H1 (cell line): Measurements from ENCODE around the gene SLC19A1. TPM values are rescaled to one million over a fixed set of nuclear protein-coding genes. Genes with fewer than 3 reads are reported as not detected.

ENCODE experiments used
- CTCF ChIA-PET: fragments of 300-600 bp; sonication (Branson Sonifier 250); formaldehyde crosslinking; loops from one replicate; lab custom pipeline; 2021; ENCODE audit not compliant: partially characterized antibody; lab: Charles Lee
- POLR2A ChIA-PET: fragments of 300-600 bp; sonication (Branson Sonifier 250); formaldehyde crosslinking; loops from one replicate; lab custom pipeline; 2021; ENCODE audit warnings: inconsistent platforms; ENCODE audit not compliant: partially characterized antibody; lab: Charles Lee
- DNase-seq, 2 experiments: peaks; one replicate each; pipeline versions ENCODE4 v3.0.0 to v3.0.0-alpha.2; 2010 to 2022; ENCODE audit warnings: low spot score in 2 of 2, low read depth in 1 of 2, mixed read lengths in 1 of 2
- FAIRE-seq: peaks from 2 replicates; lab custom pipeline; 2011; peaks lifted over from hg19 to GRCh38; lab: Jason Lieb, UNC
- H2AFZ ChIP-seq: 2 replicates; pipeline ENCODE4 v1.8.1; 2012; ENCODE audit warnings: low read length, inconsistent platforms
- H2AK5ac ChIP-seq: 2 replicates; pipeline ENCODE4 v1.6.1; 2013; ENCODE audit warnings: low read depth, low read length
- H2BK120ac ChIP-seq: replicated peaks from 2 replicates; pipeline ENCODE3; 2013; ENCODE audit warnings: low read depth, low read length, inconsistent platforms
- H2BK12ac ChIP-seq: 2 replicates; pipeline ENCODE4 v1.6.1; 2013; ENCODE audit warnings: low read depth, low read length
- H2BK15ac ChIP-seq: 2 replicates; pipeline ENCODE4 v1.6.1; 2013; ENCODE audit warnings: low read length
- H2BK20ac ChIP-seq: 2 replicates; pipeline ENCODE4 v1.6.1; 2013; ENCODE audit warnings: low read length
- H2BK5ac ChIP-seq: 2 replicates; pipeline ENCODE4 v1.6.1; 2013; ENCODE audit warnings: low read depth, low read length
- H3K14ac ChIP-seq: 2 replicates; pipeline ENCODE4 v1.6.1; 2013; ENCODE audit warnings: inconsistent platforms; ENCODE audit not compliant: insufficient read length
- H3K18ac ChIP-seq: 2 replicates; pipeline ENCODE4 v1.6.1; 2013; ENCODE audit warnings: low read length; ENCODE audit errors: extremely low read depth
- H3K23ac ChIP-seq: 2 replicates; pipeline ENCODE4 v1.6.1; 2013; ENCODE audit warnings: inconsistent platforms; ENCODE audit not compliant: insufficient read length
- H3K23me2 ChIP-seq: 2 replicates; pipeline ENCODE4 v1.6.1; 2013; ENCODE audit warnings: low read depth, low read length
- H3K27ac ChIP-seq: 2 replicates; pipeline ENCODE4 v1.6.1; 2011; ENCODE audit warnings: low read depth, low read length, inconsistent platforms
- H3K27me3 ChIP-seq, 4 experiments: replicated peaks in 1 of 4; 1 replicate in 1 of 4; 2 replicates in 3 of 4; pipeline versions ENCODE4 v1.6.1 to v1.8.1; 2011 to 2013; ENCODE audit warnings: low read length in 3 of 4, mild to moderate bottlenecking in 3 of 4, inconsistent platforms in 2 of 4, mixed read lengths in 2 of 4, moderate library complexity in 1 of 4; ENCODE audit not compliant: control insufficient read depth in 3 of 4, insufficient read depth in 3 of 4; ENCODE audit errors: extremely low read depth in 1 of 4
- H3K36me3 ChIP-seq, 4 experiments: 2 replicates each; pipeline versions ENCODE4 v1.6.1 to v1.8.1; 2011 to 2013; ENCODE audit warnings: mild to moderate bottlenecking in 4 of 4, low read length in 3 of 4, moderate library complexity in 2 of 4, control low read depth in 1 of 4, inconsistent platforms in 1 of 4; ENCODE audit not compliant: insufficient read depth in 4 of 4, control insufficient read depth in 2 of 4
- H3K4ac ChIP-seq: replicated peaks from 2 replicates; pipeline ENCODE3; 2013; ENCODE audit warnings: low read length, low read depth, mixed read lengths, inconsistent platforms; ENCODE audit not compliant: insufficient read length
- H3K4me1 ChIP-seq, 4 experiments: replicated peaks in 1 of 4; 1 replicate in 1 of 4; 2 replicates in 3 of 4; pipeline versions ENCODE4 v1.6.1 to v1.8.1; 2011 to 2013; ENCODE audit warnings: low read length in 3 of 4, inconsistent platforms in 2 of 4, mixed read lengths in 1 of 4; ENCODE audit not compliant: insufficient read depth in 4 of 4, control insufficient read depth in 3 of 4
- H3K4me2 ChIP-seq, 2 experiments: 2 replicates each; pipeline versions ENCODE4 v1.6.1 to v1.8.1; 2011 to 2013; ENCODE audit warnings: low read depth in 2 of 2, low read length in 2 of 2, control low read depth in 1 of 2, inconsistent platforms in 1 of 2, mild to moderate bottlenecking in 1 of 2; ENCODE audit not compliant: insufficient read depth in 1 of 2
- H3K4me3 ChIP-seq, 4 experiments: fragments of 200-600, 300-600 bp in 1 of 4; sonication (generic), shearing (Covaris generic), sonication (Bioruptor Twin) in 1 of 4; 2 replicates each; pipeline versions ENCODE4 v1.5.1 to v1.8.1; 2011 to 2016; ENCODE audit warnings: low read length in 4 of 4, low read depth in 3 of 4, control low read depth in 2 of 4, inconsistent platforms in 2 of 4, mild to moderate bottlenecking in 2 of 4, mixed read lengths in 1 of 4, moderate library complexity in 1 of 4; ENCODE audit not compliant: insufficient read depth in 2 of 4; ENCODE audit errors: extremely low read depth in 1 of 4
- H3K56ac ChIP-seq: replicated peaks from 2 replicates; pipeline ENCODE3; 2013; ENCODE audit warnings: low read depth, mild to moderate bottlenecking, mixed read lengths, low read length, inconsistent platforms; ENCODE audit not compliant: insufficient read length
- H3K79me1 ChIP-seq: 2 replicates; pipeline ENCODE4 v1.6.1; 2013; ENCODE audit warnings: low read depth, low read length, control low read depth
- H3K79me2 ChIP-seq, 2 experiments: 2 replicates each; pipeline versions ENCODE4 v1.6.1 to v1.8.1; 2012 to 2013; ENCODE audit warnings: low read length in 2 of 2, mild to moderate bottlenecking in 2 of 2, inconsistent platforms in 1 of 2; ENCODE audit not compliant: insufficient read depth in 2 of 2, control insufficient read depth in 1 of 2
- H3K9ac ChIP-seq, 4 experiments: replicated peaks in 1 of 4; 1 replicate in 1 of 4; 2 replicates in 3 of 4; pipeline versions ENCODE4 v1.6.1 to v1.8.1; 2011 to 2013; ENCODE audit warnings: low read depth in 3 of 4, low read length in 3 of 4, control low read depth in 2 of 4, mild to moderate bottlenecking in 2 of 4, moderate library complexity in 2 of 4, inconsistent platforms in 1 of 4; ENCODE audit errors: extremely low read depth in 1 of 4
- H3K9me3 ChIP-seq, 2 experiments: 2 replicates each; pipeline versions ENCODE4 v1.6.1 to v1.8.1; 2012 to 2013; ENCODE audit warnings: mild to moderate bottlenecking in 2 of 2, moderate library complexity in 2 of 2, control low read depth in 1 of 2, inconsistent platforms in 1 of 2, low read depth in 1 of 2, low read length in 1 of 2, mixed read lengths in 1 of 2; ENCODE audit not compliant: insufficient read depth in 2 of 2
- H4K20me1 ChIP-seq, 2 experiments: replicated peaks in 1 of 2; 2 replicates each; pipeline versions ENCODE3 to v1.8.1; 2011 to 2013; ENCODE audit warnings: inconsistent platforms in 2 of 2, low read length in 2 of 2, mild to moderate bottlenecking in 1 of 2; ENCODE audit not compliant: insufficient read depth in 2 of 2, control insufficient read depth in 1 of 2
- H4K5ac ChIP-seq: 2 replicates; pipeline ENCODE4 v1.6.1; 2013; ENCODE audit warnings: low read length, low read depth, mixed read lengths, inconsistent platforms; ENCODE audit not compliant: insufficient read length
- H4K8ac ChIP-seq: 2 replicates; pipeline ENCODE4 v1.8.0; 2013; ENCODE audit warnings: mild to moderate bottlenecking, moderate library complexity, low read length, inconsistent platforms; ENCODE audit not compliant: insufficient read depth; ENCODE audit errors: extremely low read depth
- H4K91ac ChIP-seq: replicated peaks from 2 replicates; pipeline ENCODE3; 2013; ENCODE audit warnings: low read length, mixed read lengths, inconsistent platforms; ENCODE audit not compliant: insufficient read length
- BACH1 ChIP-seq: IDR thresholded peaks from 2 replicates; pipeline ENCODE4 v1.6.1; 2012; ENCODE audit warnings: low read length, improper control_type of control experiment
- BRCA1 ChIP-seq: IDR thresholded peaks from 2 replicates; pipeline ENCODE4 v1.6.1; 2012; ENCODE audit warnings: low read depth, low read length, improper control_type of control experiment
- CBX5 ChIP-seq: fragments of 300-800, 300-1000 bp; sonication (generic); IDR thresholded peaks from 2 replicates; pipeline ENCODE4 v1.7.1; 2016; ENCODE audit warnings: antibody characterized with exemption, low read length, low read depth
- EP300 ChIP-seq, 2 experiments: IDR thresholded peaks; 1 replicate in 1 of 2; 2 replicates in 1 of 2; pipeline ENCODE4 v1.6.1; 2011 to 2012; ENCODE audit warnings: low read depth in 2 of 2, low read length in 2 of 2, mild to moderate bottlenecking in 2 of 2, borderline replicate concordance in 1 of 2, inconsistent platforms in 1 of 2, moderate library complexity in 1 of 2
- FOSL1 ChIP-seq: IDR thresholded peaks from 2 replicates; pipeline ENCODE4 v1.6.1; 2011; ENCODE audit warnings: mild to moderate bottlenecking, low read depth, low read length, moderate library complexity; ENCODE audit not compliant: insufficient read depth
- HDAC2 ChIP-seq, 2 experiments: fragments of 300-600 bp in 1 of 2; sonication (generic) in 1 of 2; IDR thresholded peaks; 2 replicates each; pipeline ENCODE4 v1.6.1; 2011 to 2012; ENCODE audit warnings: low read depth in 2 of 2, low read length in 2 of 2, mild to moderate bottlenecking in 2 of 2, moderate library complexity in 2 of 2, borderline replicate concordance in 1 of 2, inconsistent platforms in 1 of 2
- KDM4A ChIP-seq: IDR thresholded peaks from one replicate; pipeline ENCODE4 v1.7.1; 2012; ENCODE audit warnings: low read depth, mild to moderate bottlenecking, moderate library complexity, low read length, inconsistent platforms; ENCODE audit not compliant: severe bottlenecking
- RXRA ChIP-seq: IDR thresholded peaks from 2 replicates; pipeline ENCODE4 v1.6.1; 2011; ENCODE audit warnings: low read depth, mild to moderate bottlenecking, low read length, moderate library complexity; ENCODE audit not compliant: insufficient read depth
- TBP ChIP-seq: IDR thresholded peaks from 2 replicates; pipeline ENCODE4 v1.6.1; 2011; ENCODE audit warnings: low read depth, low read length, improper control_type of control experiment
- WGBS, 2 experiments: shearing (Covaris generic) in 1 of 2; methylation state at CpG; one replicate each; pipeline versions ENCODE4 v1.1.6 to v1.1.7; 2013 to 2015; ENCODE audit warnings: low lambda C conversion rate in 2 of 2, mixed read lengths in 2 of 2, inconsistent platforms in 1 of 2, low coverage in 1 of 2, missing lambda C conversion rate in 1 of 2; ENCODE audit not compliant: insufficient replicate concordance in 2 of 2, insufficient coverage in 1 of 2, insufficient read length in 1 of 2; ENCODE audit errors: extremely low coverage in 1 of 2, missing lambda C conversion rate in 1 of 2; 5-methylcytosine and 5-hydroxymethylcytosine counted together
- polyA plus RNA-seq, 7 experiments: library from polyadenylated mRNA; depleted of rRNA in 3 of 7; stranded (reverse) in 5 of 7; unstranded in 2 of 7; fragments of >200 nt in 5 of 7; fragments of 200-250 nt in 2 of 7; gene quantifications; 1 replicate in 5 of 7; 2 replicates in 1 of 7; 4 replicates in 1 of 7; pipeline versions ENCODE4 v1.2.1 to v1.2.3, GENCODE V29; 2011 to 2013; ENCODE audit warnings: missing spikeins in 2 of 7, mixed read lengths in 2 of 7
- total RNA-seq: library from RNA; stranded (reverse); fragmentation: NEBNext Ultra II Directional; extraction: Animal tissue kit (Norgen Biotek cat#: 25700); gene quantifications from 2 replicates; pipeline ENCODE4 v1.2.1, GENCODE V29; 2021
- TF ChIP-seq, protein P1 (sequence below), 3 experiments: IDR thresholded peaks; 1 replicate in 2 of 3; 2 replicates in 1 of 3; pipeline versions ENCODE4 v1.5.1 to v1.6.1; 2011; ENCODE audit warnings: low read length in 3 of 3, mild to moderate bottlenecking in 3 of 3, inconsistent platforms in 2 of 3, low read depth in 1 of 3, moderate library complexity in 1 of 3; ENCODE audit not compliant: insufficient read depth in 1 of 3; ENCODE audit errors: control extremely low read depth in 1 of 3

SLC19A1 gene
- total and polyA plus RNA-seq, 2 of the 8 experiments (the other 6 are each of a cell fraction or from before 2014, with no cell fraction given): 31.6 to 43.8 TPM

DNA sequence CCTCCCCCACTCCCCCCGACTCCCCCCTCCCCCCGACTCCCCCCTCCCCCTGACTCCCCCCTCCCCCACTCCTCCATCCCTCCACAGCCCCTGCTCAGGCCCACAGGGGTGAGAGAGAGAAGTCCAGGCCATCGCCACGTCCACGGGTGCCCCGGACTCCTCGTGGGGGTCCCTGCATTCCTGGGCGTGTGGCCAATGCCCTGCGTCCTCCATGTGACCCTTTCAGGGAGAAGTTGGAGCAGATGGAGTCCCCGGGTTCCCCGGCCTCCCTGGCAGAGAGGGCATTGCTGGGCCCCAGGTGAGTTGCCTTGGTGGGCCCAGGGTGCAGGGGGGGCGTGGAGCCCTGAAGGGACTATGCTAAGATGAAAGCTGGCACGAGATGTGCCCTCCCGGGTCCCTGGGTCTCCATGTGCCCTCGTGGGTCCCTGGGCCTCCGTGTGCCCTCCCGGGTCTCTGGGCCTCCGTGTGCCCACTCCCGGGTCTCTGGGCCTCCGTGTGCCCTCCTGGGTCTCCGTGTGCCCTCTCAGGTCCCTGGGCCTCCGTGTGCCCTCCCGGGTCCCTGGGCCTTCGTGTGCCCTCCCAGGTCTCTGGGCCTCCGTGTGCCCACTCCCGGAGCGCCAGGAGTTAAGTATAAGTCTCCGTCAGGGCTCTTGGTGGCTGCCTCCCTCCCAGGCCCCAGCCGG is 52.0 kb downstream of the SLC19A1 start:
- peaks cover 0 to 39% (median 6%) of the 10 kb centered on the region in 4 experiments; a peak in 6 of 8 replicates for H3K36me3 ChIP-seq
- no peaks in the 10 kb centered on the region for H3K23me2 ChIP-seq
- H2BK5ac ChIP-seq: no peak overlapping the region; the same call in 1 of the 2 replicates
- CTCF ChIA-PET: no interaction called here
- H3K4me1 ChIP-seq: peaks cover 0 to 18% (median 14%) of the 10 kb centered on the region in 4 experiments; a peak in 6 of 7 replicates
- no peak overlapping the region for H3K9ac ChIP-seq
- peaks cover 2 to 6% of the 10 kb centered on the region in 2 experiments for H4K20me1 ChIP-seq
- FAIRE-seq (no peak), DNase-seq (no peak)
- H3K4ac ChIP-seq: peak overlapping the region; percentile 23
- H3K9me3 ChIP-seq: no peaks in the 10 kb centered on the region
- H4K8ac ChIP-seq: no peak overlapping the region
- 88% methylated on average over 24 of the region's 29 CpGs; no CpG with 5 or more reads in 1 of the 2 experiments for WGBS, 2 experiments
- H4K91ac ChIP-seq: no peak overlapping the region
- POLR2A ChIA-PET: no interaction called here
- no peaks in the 10 kb centered on the region for H3K79me1 ChIP-seq
- H3K79me2 ChIP-seq: no peaks in the 10 kb centered on the region
- H2AFZ ChIP-seq: no peak overlapping the region
- no peak overlapping the region for H3K4me2 ChIP-seq
- no peak overlapping the region; the same call in 1 of the 2 replicates for H3K18ac ChIP-seq
- no peak overlapping the region for H4K5ac ChIP-seq
- no peak overlapping the region for H3K14ac ChIP-seq
- no peaks in the 10 kb centered on the region for H3K27me3 ChIP-seq
- H3K56ac ChIP-seq: no peak overlapping the region
- no peak overlapping the region for H2BK120ac ChIP-seq
- no peak overlapping the region for H2BK20ac ChIP-seq
- H2BK15ac ChIP-seq: no peak overlapping the region
- H3K23ac ChIP-seq: no peak overlapping the region
- no peak overlapping the region for H3K4me3 ChIP-seq
- no peak overlapping the region for H3K27ac ChIP-seq
- no peak overlapping the region for H2AK5ac ChIP-seq
- no peak overlapping the region for H2BK12ac ChIP-seq
- TF ChIP-seq KDM4A (no peak), HDAC2 (IDR thresholded peaks at IDR 0.05; ENCODE audit: borderline replicate concordance in 1 of 2, low read depth in 2 of 2, low read length in 2 of 2) (no peak), BRCA1 (no peak), FOSL1 (no peak), BACH1 (no peak), EP300 (IDR thresholded peaks at IDR 0.05; ENCODE audit: borderline replicate concordance in 1 of 2, low read depth in 2 of 2, low read length in 2 of 2) (no peak), CBX5 (no peak), RXRA (no peak), TBP (no peak)
- TF ChIP-seq, protein P1, sequence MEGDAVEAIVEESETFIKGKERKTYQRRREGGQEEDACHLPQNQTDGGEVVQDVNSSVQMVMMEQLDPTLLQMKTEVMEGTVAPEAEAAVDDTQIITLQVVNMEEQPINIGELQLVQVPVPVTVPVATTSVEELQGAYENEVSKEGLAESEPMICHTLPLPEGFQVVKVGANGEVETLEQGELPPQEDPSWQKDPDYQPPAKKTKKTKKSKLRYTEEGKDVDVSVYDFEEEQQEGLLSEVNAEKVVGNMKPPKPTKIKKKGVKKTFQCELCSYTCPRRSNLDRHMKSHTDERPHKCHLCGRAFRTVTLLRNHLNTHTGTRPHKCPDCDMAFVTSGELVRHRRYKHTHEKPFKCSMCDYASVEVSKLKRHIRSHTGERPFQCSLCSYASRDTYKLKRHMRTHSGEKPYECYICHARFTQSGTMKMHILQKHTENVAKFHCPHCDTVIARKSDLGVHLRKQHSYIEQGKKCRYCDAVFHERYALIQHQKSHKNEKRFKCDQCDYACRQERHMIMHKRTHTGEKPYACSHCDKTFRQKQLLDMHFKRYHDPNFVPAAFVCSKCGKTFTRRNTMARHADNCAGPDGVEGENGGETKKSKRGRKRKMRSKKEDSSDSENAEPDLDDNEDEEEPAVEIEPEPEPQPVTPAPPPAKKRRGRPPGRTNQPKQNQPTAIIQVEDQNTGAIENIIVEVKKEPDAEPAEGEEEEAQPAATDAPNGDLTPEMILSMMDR (IDR thresholded peaks at IDR 0.05; ENCODE audit: control extremely low read depth in 1 of 3, insufficient read depth in 1 of 3, low read depth in 1 of 3, low read length in 3 of 3): no peak
